Measurements from ENCODE around the gene ZNF581. TPM values are rescaled to one million over a fixed set of nuclear protein-coding genes. Genes with fewer than 3 reads are reported as not detected.

ZNF581 gene
- total RNA-seq, 1 donor from 2014 or later, result 38.8 TPM

GRCh38 chr19:55598719-55599467 is 44.6 kb upstream of the ZNF581 start:
- H3K27me3 Mint-ChIP-seq, result no peaks in the 10 kb centered on the region
- H3K4me1 Mint-ChIP-seq (ENCODE audit: low read depth), result peaks cover 7% of the 10 kb centered on the region
- H3K4me3 Mint-ChIP-seq (ENCODE audit: low read depth), result peak overlapping the region; percentile 87
- H3K36me3 Mint-ChIP-seq (ENCODE audit: insufficient read depth), result peaks cover 29% of the 10 kb centered on the region
- peaks cover 2% of the 10 kb centered on the region for H3K9me3 Mint-ChIP-seq (ENCODE audit: low read depth)
- H3K27ac Mint-ChIP-seq, result peak overlapping the region; percentile 100
- peak; percentile 92 for DNase-seq (ENCODE audit: low spot score, unreplicated experiment)
- TF ChIP-seq CTCF (IDR thresholded peaks at IDR 0.05; ENCODE audit: unreplicated experiment), result no peak

GRCh38 chr19:55599468-55599841 is 44.0 kb upstream of the ZNF581 start, which contains the start of gene FIZ1:
FIZ1 (minus strand) TSS chr19:55599517; CDS start chr19:55597865, 1,652 bp downstream.
- Mint-ChIP-seq H3K4me1 (ENCODE audit: low read depth) (peaks cover 7% of the 10 kb centered on the region), H3K36me3 (ENCODE audit: insufficient read depth) (peaks cover 29% of the 10 kb centered on the region), H3K27me3 (no peaks in the 10 kb centered on the region), H3K9me3 (ENCODE audit: low read depth) (peaks cover 2% of the 10 kb centered on the region), H3K4me3 (ENCODE audit: low read depth) (peak within 1 kb of the TSS; percentile 87), H3K27ac (peak within 1 kb of the TSS; percentile 100)
- TF ChIP-seq CTCF (IDR thresholded peaks at IDR 0.05; ENCODE audit: unreplicated experiment), result no peak
- peak; percentile 95 for DNase-seq (ENCODE audit: low spot score, unreplicated experiment)

GRCh38 chr19:55599842-55600661 is 43.4 kb upstream of the ZNF581 start, which contains the start of gene ZNF524:
ZNF524 (plus strand) TSS chr19:55600288; CDS start chr19:55602113, 1,825 bp downstream.
- no peaks in the 10 kb centered on the region for H3K27me3 Mint-ChIP-seq
- no peak for TF ChIP-seq CTCF (IDR thresholded peaks at IDR 0.05; ENCODE audit: unreplicated experiment)
- peaks cover 11% of the 10 kb centered on the region for H3K4me1 Mint-ChIP-seq (ENCODE audit: low read depth)
- peak within 1 kb of the TSS; percentile 100 for H3K27ac Mint-ChIP-seq
- peak within 1 kb of the TSS; percentile 87 for H3K4me3 Mint-ChIP-seq (ENCODE audit: low read depth)
- peaks cover 2% of the 10 kb centered on the region for H3K9me3 Mint-ChIP-seq (ENCODE audit: low read depth)
- peaks cover 25% of the 10 kb centered on the region for H3K36me3 Mint-ChIP-seq (ENCODE audit: insufficient read depth)
- peak; percentile 83 for DNase-seq (ENCODE audit: low spot score, unreplicated experiment)

- DNase-seq (ENCODE audit: low spot score, unreplicated experiment), result no peak
- H3K9me3 Mint-ChIP-seq (ENCODE audit: low read depth), result peaks cover 2% of the 10 kb centered on the region
Observed at GRCh38 chr19:55600662-55601028, 42.8 kb upstream of the ZNF581 start.

More at GRCh38 chr19:55600662-55601028, 42.8 kb upstream of the ZNF581 start:
- Mint-ChIP-seq H3K27ac (peak overlapping the region; percentile 92), H3K4me3 (ENCODE audit: low read depth) (peak overlapping the region; percentile 71), H3K36me3 (ENCODE audit: insufficient read depth) (peaks cover 19% of the 10 kb centered on the region), H3K4me1 (ENCODE audit: low read depth) (peaks cover 11% of the 10 kb centered on the region), H3K27me3 (no peaks in the 10 kb centered on the region)
- TF ChIP-seq CTCF (IDR thresholded peaks at IDR 0.05; ENCODE audit: unreplicated experiment), result no peak
